ENCODE measurements around the gene PKNOX2.

DNA sequence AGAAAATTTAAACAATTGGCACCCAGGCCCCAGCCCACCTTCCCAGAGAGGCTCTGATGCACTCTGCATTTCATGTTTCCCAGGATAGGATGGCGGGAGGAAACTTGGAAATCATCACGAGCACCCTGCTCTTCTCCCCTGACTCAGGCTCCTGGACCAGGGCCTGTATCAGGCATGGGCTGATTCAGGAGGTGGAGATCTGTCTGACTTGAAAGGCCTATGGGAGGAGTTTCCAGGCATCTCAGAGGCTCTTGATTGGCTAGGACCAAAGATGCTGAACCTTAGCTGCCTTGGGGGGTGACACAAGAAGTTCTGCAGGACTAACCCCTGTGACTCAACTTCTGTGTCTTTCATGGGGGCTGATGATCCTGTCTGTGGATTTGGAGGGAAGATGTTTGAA lies 106.2 kb downstream of the PKNOX2 start:
- no peak for TF ChIP-seq CTCF (IDR thresholded peaks at IDR 0.05)
- no peak for TF ChIP-seq POLR2A (IDR thresholded peaks at IDR 0.05; ENCODE audit: low read depth)
- no peak for TF ChIP-seq POLR2AphosphoS5 (IDR thresholded peaks at IDR 0.05)

Measured in esophagus muscularis mucosa (tissue), 3 donors.